Smooth muscle cell (in vitro differentiated cells): ENCODE results near the gene ZNF296. TPM values are rescaled to one million over a fixed set of nuclear protein-coding genes. Genes with fewer than 3 reads are reported as not detected.

ENCODE experiments used
- DNase-seq: peaks from one replicate; lab custom pipeline; 2025; ENCODE audit not compliant: unreplicated experiment; lab: John Stamatoyannopoulos, UW
- H2AFZ ChIP-seq: fragments of 200-600 bp; sonication (generic); 2 replicates; pipeline ENCODE4 v1.6.0; 2016; ENCODE audit warnings: antibody characterized with exemption, low read depth, mild to moderate bottlenecking
- H3F3A ChIP-seq: fragments of 200-600 bp; sonication (generic); 2 replicates; pipeline ENCODE4 v1.6.0; 2017; ENCODE audit warnings: antibody characterized with exemption, low read depth
- H3K27ac ChIP-seq: fragments of 200-600 bp; sonication (generic); 2 replicates; pipeline ENCODE4 v1.5.1; 2016; ENCODE audit warnings: low read depth, mild to moderate bottlenecking
- H3K27me3 ChIP-seq: fragments of 200-600 bp; sonication (generic); 2 replicates; pipeline ENCODE4 v1.6.1; 2016; ENCODE audit warnings: low read depth, mild to moderate bottlenecking
- H3K36me3 ChIP-seq: fragments of 200-600 bp; sonication (generic); 2 replicates; pipeline ENCODE4 v1.5.1; 2016; ENCODE audit warnings: low read depth
- H3K4me1 ChIP-seq: fragments of 200-600 bp; sonication (generic); 2 replicates; pipeline ENCODE4 v1.5.1; 2016; ENCODE audit warnings: low read depth
- H3K4me2 ChIP-seq: fragments of 200-600 bp; sonication (generic); 2 replicates; pipeline ENCODE4 v1.6.0; 2016; ENCODE audit warnings: mild to moderate bottlenecking
- H3K4me3 ChIP-seq: fragments of 200-600 bp; sonication (generic); 2 replicates; pipeline ENCODE4 v1.5.1; 2016; ENCODE audit warnings: mild to moderate bottlenecking
- H3K79me2 ChIP-seq: fragments of 200-600 bp; sonication (generic); 2 replicates; pipeline ENCODE4 v1.6.0; 2016; ENCODE audit warnings: low read depth, mild to moderate bottlenecking
- H3K9ac ChIP-seq: fragments of 200-600 bp; sonication (generic); 2 replicates; pipeline ENCODE4 v1.6.0; 2016; ENCODE audit warnings: low read depth
- H3K9me3 ChIP-seq: fragments of 200-600 bp; sonication (generic); replicated peaks from 2 replicates; pipeline ENCODE4 v1.5.1; 2016; ENCODE audit warnings: low read depth
- H4K20me1 ChIP-seq: fragments of 200-600 bp; sonication (generic); 2 replicates; pipeline ENCODE4 v1.6.0; 2016; ENCODE audit warnings: low read depth
- WGBS: methylation state at CpG from one replicate; pipeline ENCODE4 v1.1.7; 2016; ENCODE audit warnings: low lambda C conversion rate; 5-methylcytosine and 5-hydroxymethylcytosine counted together
- polyA plus RNA-seq: library from polyadenylated mRNA; unstranded; fragments of >200 nt; fragmentation: Nextera tagmentation; extraction: Ambion mirVana; gene quantifications from 2 replicates; pipeline ENCODE4 v1.2.1, GENCODE V29; 2016
- total RNA-seq: library from RNA; depleted of rRNA; stranded (reverse); fragments of >200 nt; gene quantifications from 2 replicates; pipeline ENCODE4 v1.2.3, GENCODE V29; 2014
- TF ChIP-seq, protein P1 (sequence below): fragments of 200-600 bp; sonication (generic); IDR thresholded peaks from 2 replicates; pipeline ENCODE4 v1.5.1; 2017; ENCODE audit warnings: borderline replicate concordance, mild to moderate bottlenecking, antibody characterized with exemption; ENCODE audit not compliant: insufficient read depth, poor library complexity, severe bottlenecking

Gene ZNF296
- total and polyA plus RNA-seq, 2 experiments from 2014 or later, result 0.21 to 1.1 TPM

DNA sequence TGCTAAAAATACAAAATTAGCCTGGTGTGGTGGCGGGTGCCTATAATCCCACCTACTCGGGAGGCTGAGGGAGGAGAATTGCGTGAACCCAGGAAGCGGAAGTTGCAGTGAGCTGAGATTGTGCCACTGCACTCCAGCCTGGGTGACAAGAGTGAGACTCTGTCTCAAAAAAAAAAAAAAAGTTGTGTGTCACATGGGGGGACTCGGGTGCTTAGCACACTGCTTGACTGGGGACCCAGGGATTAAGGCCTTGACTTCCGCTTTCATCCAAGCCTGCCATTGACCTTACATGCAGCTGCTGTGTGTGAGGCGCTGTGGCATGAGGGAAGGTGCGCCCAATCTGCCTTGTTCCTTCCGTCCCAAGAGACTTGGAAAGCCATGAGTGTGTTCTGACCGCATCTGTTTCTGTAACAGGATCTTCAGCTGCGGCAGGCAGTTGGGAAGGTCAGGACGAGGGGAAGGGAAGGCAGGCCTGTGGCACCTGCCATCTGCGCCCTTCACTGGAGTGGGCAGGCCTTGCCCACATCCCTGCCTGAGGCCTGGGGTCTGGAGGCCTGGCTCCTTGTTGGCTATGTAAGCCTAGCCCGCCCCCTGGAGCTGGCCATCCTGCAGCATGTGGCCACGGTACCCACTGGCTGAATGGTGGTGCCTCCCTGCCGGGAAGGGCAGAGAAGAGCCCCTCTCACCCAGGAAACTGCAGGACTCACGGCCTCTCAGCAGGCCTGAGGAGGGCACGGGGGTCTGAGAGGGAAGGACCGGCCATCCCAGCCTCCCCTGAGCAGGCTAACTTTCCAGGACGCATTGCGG lies 39.7 kb upstream of the ZNF296 start:
- Histone ChIP-seq H3K27me3 (no peaks in the 10 kb centered on the region), H2AFZ (no peak overlapping the region), H3K4me1 (peaks cover 6% of the 10 kb centered on the region), H4K20me1 (peaks cover 100% of the 10 kb centered on the region), H3K4me3 (no peak overlapping the region), H3K9ac (no peak overlapping the region), H3K79me2 (peaks cover 66% of the 10 kb centered on the region), H3K4me2 (no peak overlapping the region), H3F3A (no peaks in the 10 kb centered on the region), H3K36me3 (no peaks in the 10 kb centered on the region), H3K9me3 (no peaks in the 10 kb centered on the region), H3K27ac (no peak overlapping the region)
- TF ChIP-seq, protein P1, sequence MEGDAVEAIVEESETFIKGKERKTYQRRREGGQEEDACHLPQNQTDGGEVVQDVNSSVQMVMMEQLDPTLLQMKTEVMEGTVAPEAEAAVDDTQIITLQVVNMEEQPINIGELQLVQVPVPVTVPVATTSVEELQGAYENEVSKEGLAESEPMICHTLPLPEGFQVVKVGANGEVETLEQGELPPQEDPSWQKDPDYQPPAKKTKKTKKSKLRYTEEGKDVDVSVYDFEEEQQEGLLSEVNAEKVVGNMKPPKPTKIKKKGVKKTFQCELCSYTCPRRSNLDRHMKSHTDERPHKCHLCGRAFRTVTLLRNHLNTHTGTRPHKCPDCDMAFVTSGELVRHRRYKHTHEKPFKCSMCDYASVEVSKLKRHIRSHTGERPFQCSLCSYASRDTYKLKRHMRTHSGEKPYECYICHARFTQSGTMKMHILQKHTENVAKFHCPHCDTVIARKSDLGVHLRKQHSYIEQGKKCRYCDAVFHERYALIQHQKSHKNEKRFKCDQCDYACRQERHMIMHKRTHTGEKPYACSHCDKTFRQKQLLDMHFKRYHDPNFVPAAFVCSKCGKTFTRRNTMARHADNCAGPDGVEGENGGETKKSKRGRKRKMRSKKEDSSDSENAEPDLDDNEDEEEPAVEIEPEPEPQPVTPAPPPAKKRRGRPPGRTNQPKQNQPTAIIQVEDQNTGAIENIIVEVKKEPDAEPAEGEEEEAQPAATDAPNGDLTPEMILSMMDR, result no peak
- WGBS, result 94% methylated on average over 21 of the region's 21 CpGs
- no peak for DNase-seq

- H3K27me3 ChIP-seq, result no peaks in the 10 kb centered on the region
- peaks cover 100% of the 10 kb centered on the region for H4K20me1 ChIP-seq
- no peak overlapping the region for H3K4me2 ChIP-seq
- H3K27ac ChIP-seq, result no peak overlapping the region
- H2AFZ ChIP-seq, result no peak overlapping the region
- WGBS, result 99% methylated on average over 4 of the region's 4 CpGs
- H3K9ac ChIP-seq, result no peak overlapping the region
- no peaks in the 10 kb centered on the region for H3K9me3 ChIP-seq
- H3K4me3 ChIP-seq, result no peak overlapping the region
- DNase-seq, result no peak
- H3F3A ChIP-seq, result no peaks in the 10 kb centered on the region
- H3K36me3 ChIP-seq, result no peaks in the 10 kb centered on the region
- H3K79me2 ChIP-seq, result peaks cover 69% of the 10 kb centered on the region
- TF ChIP-seq, protein P1, result no peak
- H3K4me1 ChIP-seq, result peaks cover 6% of the 10 kb centered on the region
Measured at GRCh38 chr19:45114116-45114515, 37.8 kb upstream of the ZNF296 start.

GRCh38 chr19:45113628-45114027 lies 37.4 kb upstream of the ZNF296 start:
- WGBS, result 83% methylated on average over 9 of the region's 9 CpGs
- H3F3A ChIP-seq, result no peaks in the 10 kb centered on the region
- H3K27me3 ChIP-seq, result no peaks in the 10 kb centered on the region
- H3K36me3 ChIP-seq, result no peaks in the 10 kb centered on the region
- peaks cover 6% of the 10 kb centered on the region for H3K4me1 ChIP-seq
- H3K27ac ChIP-seq, result no peak overlapping the region
- H4K20me1 ChIP-seq, result peaks cover 100% of the 10 kb centered on the region
- H3K79me2 ChIP-seq, result peaks cover 70% of the 10 kb centered on the region
- no peak overlapping the region for H3K4me3 ChIP-seq
- H3K4me2 ChIP-seq, result no peak overlapping the region
- no peak overlapping the region for H3K9ac ChIP-seq
- DNase-seq, result no peak
- TF ChIP-seq, protein P1, result no peak
- H3K9me3 ChIP-seq, result no peaks in the 10 kb centered on the region
- no peak overlapping the region for H2AFZ ChIP-seq
